Uterus (tissue), 4 donors: Measurements from ENCODE around the gene CNOT9. TPM values are rescaled to one million over a fixed set of nuclear protein-coding genes. Genes with fewer than 3 reads are reported as not detected.
"Not testable (repeated sequence)": the region's sequence is repeated elsewhere in the genome, so short reads cannot be mapped to it uniquely, and the experiment has no call there.

Experiments used
- DNase-seq, 2 donors: peaks; one replicate each; pipeline ENCODE4 v3.0.0-alpha.2; 2019 to 2020
- H3K27ac ChIP-seq, 2 donors: fragments of 200-600 bp; sonication (generic); 1 replicate in 1 of 2; 2 replicates in 1 of 2; pipeline ENCODE4 v1.5.1; 2016 to 2018
- H3K27me3 ChIP-seq, 2 donors: fragments of 200-600 bp; sonication (generic); one replicate each; pipeline ENCODE4 v1.5.1; 2018 to 2019; ENCODE audit warnings: control low read depth in 1 of 2
- H3K36me3 ChIP-seq, 2 donors: fragments of 200-600 bp; sonication (generic); one replicate each; pipeline ENCODE4 v1.5.1; 2019; ENCODE audit warnings: control low read depth in 1 of 2
- H3K4me1 ChIP-seq, 2 donors: fragments of 200-600 bp; sonication (generic); one replicate each; pipeline ENCODE4 v1.5.1; 2018 to 2019; ENCODE audit warnings: control low read depth in 1 of 2
- H3K4me3 ChIP-seq, 2 donors: fragments of 200-600 bp; sonication (generic); 1 replicate in 1 of 2; 2 replicates in 1 of 2; pipeline ENCODE4 v1.5.1; 2018 to 2019; ENCODE audit warnings: mild to moderate bottlenecking in 1 of 2
- H3K9me3 ChIP-seq, 2 donors: fragments of 200-600 bp; sonication (generic); one replicate each; pipeline ENCODE4 v1.5.1; 2019; ENCODE audit warnings: control low read depth in 1 of 2
- CTCF ChIP-seq, 4 experiments: fragments of 200-600 bp in 2 of 4; fragments of 450-650 bp in 2 of 4; sonication (generic) in 2 of 4; IDR thresholded peaks; one replicate each; pipeline ENCODE4 v1.5.1; 2016 to 2019; ENCODE audit warnings: antibody characterized with exemption in 4 of 4, mild to moderate bottlenecking in 2 of 4, moderate library complexity in 1 of 4
- POLR2A ChIP-seq, 2 donors: fragments of 450-650 bp; IDR thresholded peaks; one replicate each; pipeline ENCODE4 v1.6.1; 2016; ENCODE audit warnings: antibody characterized with exemption in 2 of 2, mild to moderate bottlenecking in 1 of 2, moderate library complexity in 1 of 2
- intact Hi-C: fragments of 100-400 bp; cut with DNase I; formaldehyde crosslinking; loops from one replicate; pipeline ENCODE4 v1.15.1; 2023; ENCODE audit warnings: low total_unique reads
- total RNA-seq, 4 donors: library from RNA; depleted of rRNA in 3 of 4; stranded (reverse); fragments of >200 nt in 3 of 4; gene quantifications; one replicate each; pipeline versions ENCODE4 v1.1.0 to v1.2.4, GENCODE V29; 2014 to 2023
- donor health status: DM: yes; HTN: yes; CAD: no.

Gene CNOT9
- total RNA-seq, 4 donors from 2014 or later, result 42.1 to 78.2 (median 51.2) TPM

DNA sequence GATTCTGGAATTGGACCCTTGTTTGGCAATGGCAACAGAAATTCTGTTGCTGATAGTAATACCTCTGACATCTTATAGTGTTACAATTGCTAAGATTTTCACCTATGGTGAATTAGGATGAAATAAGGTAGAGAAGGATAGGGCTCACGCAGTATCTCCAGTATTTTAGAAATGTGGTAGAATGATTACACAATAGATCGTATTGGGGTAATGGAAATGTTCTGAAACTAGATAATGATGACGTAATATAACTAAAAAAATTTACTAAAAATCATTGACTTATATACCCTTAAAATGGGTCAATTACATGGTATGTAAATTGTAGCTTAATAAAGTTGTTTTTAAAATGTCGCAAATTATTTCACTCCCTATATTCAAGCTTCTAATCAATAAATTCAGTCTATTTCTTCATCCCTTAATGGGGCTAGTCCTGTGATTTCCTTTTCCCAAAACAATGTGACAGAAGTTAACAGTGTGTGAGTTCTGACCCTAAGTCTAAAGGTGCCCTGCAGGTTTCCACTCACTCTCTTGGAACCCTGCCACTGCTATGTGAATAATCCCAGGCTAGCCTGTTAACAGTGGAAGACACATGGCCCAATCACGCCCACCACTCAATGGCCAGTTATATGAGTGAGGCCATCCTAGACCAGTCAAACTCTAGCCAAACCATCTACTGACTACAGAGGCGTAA is 31.7 kb upstream of the CNOT9 start:
- no peaks in the 10 kb centered on the region for H3K36me3 ChIP-seq

GRCh38 chr2:218540015-218540414 is 28.6 kb upstream of the CNOT9 start:
- DNase-seq, result no peak
- no peak overlapping the region for H3K4me3 ChIP-seq
- H3K36me3 ChIP-seq, result no peaks in the 10 kb centered on the region
- intact Hi-C loops, result no loop called here
- TF ChIP-seq CTCF (IDR thresholded peaks at IDR 0.05) (no peak), POLR2A (IDR thresholded peaks at IDR 0.05) (no peak)
- no peaks in the 10 kb centered on the region for H3K9me3 ChIP-seq
- no peaks in the 10 kb centered on the region for H3K4me1 ChIP-seq
- no peak overlapping the region for H3K27ac ChIP-seq
- no peaks in the 10 kb centered on the region for H3K27me3 ChIP-seq

More for the DNA sequence above, 31.7 kb upstream of the CNOT9 start:
- DNase-seq, result no peak
- no peaks in the 10 kb centered on the region for H3K4me1 ChIP-seq
- no peak overlapping the region for H3K4me3 ChIP-seq
- TF ChIP-seq CTCF (IDR thresholded peaks at IDR 0.05) (no peak), POLR2A (IDR thresholded peaks at IDR 0.05) (no peak)
- H3K9me3 ChIP-seq, result no peaks in the 10 kb centered on the region
- H3K27me3 ChIP-seq, result no peaks in the 10 kb centered on the region
- intact Hi-C loops, result no loop called here
- H3K27ac ChIP-seq, result no peak overlapping the region

- TF ChIP-seq CTCF (IDR thresholded peaks at IDR 0.05) (no peak), POLR2A (IDR thresholded peaks at IDR 0.05) (no peak)
- Histone ChIP-seq H3K36me3 (no peaks in the 10 kb centered on the region), H3K27me3 (no peaks in the 10 kb centered on the region), H3K9me3 (no peaks in the 10 kb centered on the region), H3K4me3 (no peak overlapping the region), H3K4me1 (no peaks in the 10 kb centered on the region), H3K27ac (no peak overlapping the region)
- DNase-seq, result no peak
- intact Hi-C loops, result no loop called here
Measured at GRCh38 chr2:218546012-218546411, 22.6 kb upstream of the CNOT9 start.

- no peaks in the 10 kb centered on the region for H3K36me3 ChIP-seq
- no peak overlapping the region for H3K4me3 ChIP-seq
- no peaks in the 10 kb centered on the region for H3K9me3 ChIP-seq
- no peaks in the 10 kb centered on the region for H3K27me3 ChIP-seq
- intact Hi-C loops, result no loop called here
- H3K4me1 ChIP-seq, result no peaks in the 10 kb centered on the region
- TF ChIP-seq POLR2A (IDR thresholded peaks at IDR 0.05) (no peak), CTCF (IDR thresholded peaks at IDR 0.05) (no peak)
- no peak overlapping the region for H3K27ac ChIP-seq
- DNase-seq, result no peak
Measured at GRCh38 chr2:218547511-218547910, 21.1 kb upstream of the CNOT9 start.

- Histone ChIP-seq H3K27ac (no peak overlapping the region), H3K27me3 (no peaks in the 10 kb centered on the region), H3K4me1 (no peaks in the 10 kb centered on the region), H3K4me3 (no peak overlapping the region), H3K9me3 (no peaks in the 10 kb centered on the region), H3K36me3 (no peaks in the 10 kb centered on the region)
- DNase-seq, result no peak
- TF ChIP-seq CTCF (IDR thresholded peaks at IDR 0.05) (no peak), POLR2A (IDR thresholded peaks at IDR 0.05) (no peak)
- intact Hi-C loops, result no loop called here
Measured at GRCh38 chr2:218547978-218548377, 20.7 kb upstream of the CNOT9 start.

DNA sequence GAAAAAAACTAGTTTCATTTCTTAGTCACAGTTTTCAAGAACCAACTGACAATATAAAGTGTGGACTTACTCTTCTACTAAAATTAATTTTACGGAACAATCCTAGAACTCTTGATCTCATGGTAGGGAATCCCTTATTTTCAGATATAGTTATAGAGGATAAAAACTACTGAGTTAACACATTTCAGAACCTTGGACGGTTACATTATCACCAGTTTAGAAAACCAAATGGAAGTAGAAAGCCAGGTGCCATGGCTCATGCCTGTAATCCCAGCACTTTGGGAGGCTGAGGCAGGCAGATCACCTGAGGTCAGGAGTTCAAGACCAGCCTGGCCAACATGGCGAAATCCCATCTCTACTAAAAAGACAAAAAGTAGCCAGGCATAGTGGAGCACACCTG is 14.4 kb upstream of the CNOT9 start:
- H3K9me3 ChIP-seq, H3K4me3 ChIP-seq, H3K27me3 ChIP-seq, intact Hi-C loops, H3K36me3 ChIP-seq, H3K27ac ChIP-seq, DNase-seq, H3K4me1 ChIP-seq: not testable (repeated sequence)
